Superior temporal gyrus (tissue), 1 donor: ENCODE results near the gene NAA35.
"Not testable (repeated sequence)": the region's sequence is repeated elsewhere in the genome, so short reads cannot be mapped to it uniquely, and the experiment has no call there.

Experiments
- DNase-seq: peaks from one replicate; pipeline ENCODE4 v3.0.0-alpha.2; 2016; ENCODE audit errors: extremely low spot score

The NAA35 gene

GRCh38 chr9:86034863-86035734 lies 94.2 kb downstream of the NAA35 start:
- no peak for DNase-seq

GRCh38 chr9:86035827-86036440 lies 95.0 kb downstream of the NAA35 start:
- DNase-seq = no peak

- DNase-seq = no peak
Measured at GRCh38 chr9:86036555-86036954, 95.6 kb downstream of the NAA35 start.

GRCh38 chr9:86039991-86040860 lies 99.3 kb downstream of the NAA35 start:
- DNase-seq = no peak

GRCh38 chr9:86040861-86041155 lies 99.9 kb downstream of the NAA35 start:
- DNase-seq = no peak

- DNase-seq = no peak
Measured at GRCh38 chr9:86041311-86041741, 100.4 kb downstream of the NAA35 start.

- no peak for DNase-seq
Measured at GRCh38 chr9:86042199-86042978, 101.4 kb downstream of the NAA35 start.

GRCh38 chr9:86043586-86043985 lies 102.6 kb downstream of the NAA35 start:
- no peak for DNase-seq

GRCh38 chr9:86043999-86044398 lies 103.1 kb downstream of the NAA35 start:
- no peak for DNase-seq

- DNase-seq = no peak
Measured at GRCh38 chr9:86045654-86046053, 104.7 kb downstream of the NAA35 start.

- no peak for DNase-seq
Measured at GRCh38 chr9:86046071-86046636, 105.2 kb downstream of the NAA35 start.

- no peak for DNase-seq
Measured at GRCh38 chr9:86046930-86047341, 106.0 kb downstream of the NAA35 start.

- DNase-seq = no peak
Measured at GRCh38 chr9:86047361-86047760, 106.4 kb downstream of the NAA35 start.

- DNase-seq = not testable (repeated sequence)
Measured at GRCh38 chr9:86048018-86048742, 107.2 kb downstream of the NAA35 start.

GRCh38 chr9:86052556-86053468 lies 111.9 kb downstream of the NAA35 start:
- no peak for DNase-seq

- no peak for DNase-seq
Measured at GRCh38 chr9:86054695-86055094, 113.7 kb downstream of the NAA35 start.

GRCh38 chr9:86057491-86057890 lies 116.5 kb downstream of the NAA35 start:
- no peak for DNase-seq

GRCh38 chr9:86061972-86062739 lies 121.2 kb downstream of the NAA35 start:
- no peak for DNase-seq
